Lower leg skin (tissue), 4 donors: Measurements from ENCODE around the gene SORCS1. TPM values are rescaled to one million over a fixed set of nuclear protein-coding genes. Genes with fewer than 3 reads are reported as not detected.

Source experiments
- DNase-seq, 2 donors: peaks; one replicate each; pipeline ENCODE4 v3.0.0-alpha.2; 2019; ENCODE audit warnings: low spot score in 2 of 2
- H3K4me3 ChIP-seq: fragments of 200-600 bp; sonication (generic); 2 replicates; pipeline ENCODE4 v1.5.1; 2017; ENCODE audit warnings: mild to moderate bottlenecking, low read depth; ENCODE audit not compliant: poor library complexity, severe bottlenecking
- CTCF ChIP-seq, 3 donors: fragments of 450-650 bp; IDR thresholded peaks; one replicate each; pipeline ENCODE4 v1.5.1; 2016; ENCODE audit warnings: antibody characterized with exemption in 3 of 3, mild to moderate bottlenecking in 3 of 3, moderate library complexity in 2 of 3
- POLR2A ChIP-seq, 2 donors: fragments of 450-650 bp; IDR thresholded peaks; one replicate each; pipeline ENCODE4 v1.6.1; 2016 to 2017; ENCODE audit warnings: antibody characterized with exemption in 2 of 2, mild to moderate bottlenecking in 1 of 2, moderate library complexity in 1 of 2
- WGBS, 2 donors: methylation state at CpG; one replicate each; pipeline ENCODE4 v1.1.5; 2018; 5-methylcytosine and 5-hydroxymethylcytosine counted together
- intact Hi-C: fragments of 100-400 bp; cut with DNase I; formaldehyde crosslinking; loops from one replicate; pipeline ENCODE4 v1.15.0; 2023; ENCODE audit warnings: low total_unique reads
- total RNA-seq, 4 donors: library from RNA; depleted of rRNA; stranded (reverse); fragments of >200 nt; gene quantifications; one replicate each; pipeline ENCODE4 v1.1.0, GENCODE V29; 2016

SORCS1 gene
- total RNA-seq, 4 donors from 2014 or later: 2.2 to 5.3 (median 2.9) TPM

GRCh38 chr10:106957823-106958588 is 206.5 kb downstream of the SORCS1 start:
- TF ChIP-seq CTCF (IDR thresholded peaks at IDR 0.05) (no peak), POLR2A (IDR thresholded peaks at IDR 0.05) (no peak)
- intact Hi-C loops: no loop called here
- 60 to 63% methylated on average over 12 of the region's 12 CpGs for WGBS, 2 donors
- no peak overlapping the region for H3K4me3 ChIP-seq
- no peak for DNase-seq

DNA sequence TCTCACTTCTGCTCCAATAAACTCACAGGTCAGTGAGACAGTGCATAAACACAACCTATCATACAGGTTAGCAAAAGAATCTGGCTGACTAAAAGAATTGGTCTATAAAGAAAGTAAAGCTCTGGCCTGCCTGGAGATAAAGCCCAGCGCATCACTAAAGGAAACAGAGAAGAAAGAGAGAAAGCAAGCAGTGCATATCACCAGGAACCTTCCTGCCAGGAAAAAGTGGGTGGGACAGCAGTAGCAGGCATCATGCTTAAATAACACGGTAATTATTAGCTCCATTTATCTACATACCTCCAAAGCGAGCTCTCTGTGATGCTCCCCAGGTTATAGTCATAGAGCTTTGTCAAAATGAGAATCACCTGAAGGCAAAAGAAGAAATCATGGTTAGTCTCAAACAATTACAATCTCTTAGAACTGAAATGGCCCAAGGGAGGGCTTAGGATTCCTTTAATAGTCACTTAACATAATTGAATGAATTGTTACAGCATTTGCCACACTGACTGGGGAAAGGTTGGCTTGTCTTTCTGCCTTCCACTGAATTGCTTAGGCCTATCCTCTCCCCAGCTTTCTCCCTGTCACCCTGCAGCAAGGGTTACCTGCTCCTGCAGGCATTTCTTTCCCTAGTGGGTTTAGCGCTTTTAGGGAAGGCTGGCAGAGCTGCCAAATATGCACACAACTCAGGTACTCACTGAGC is 208.1 kb downstream of the SORCS1 start:
- 70 to 74% methylated on average over 4 of the region's 4 CpGs for WGBS, 2 donors
- intact Hi-C loops: no loop called here
- H3K4me3 ChIP-seq: no peak overlapping the region
- no peak for DNase-seq
- TF ChIP-seq CTCF (IDR thresholded peaks at IDR 0.05): no peak
- no peak for TF ChIP-seq POLR2A (IDR thresholded peaks at IDR 0.05)

DNA sequence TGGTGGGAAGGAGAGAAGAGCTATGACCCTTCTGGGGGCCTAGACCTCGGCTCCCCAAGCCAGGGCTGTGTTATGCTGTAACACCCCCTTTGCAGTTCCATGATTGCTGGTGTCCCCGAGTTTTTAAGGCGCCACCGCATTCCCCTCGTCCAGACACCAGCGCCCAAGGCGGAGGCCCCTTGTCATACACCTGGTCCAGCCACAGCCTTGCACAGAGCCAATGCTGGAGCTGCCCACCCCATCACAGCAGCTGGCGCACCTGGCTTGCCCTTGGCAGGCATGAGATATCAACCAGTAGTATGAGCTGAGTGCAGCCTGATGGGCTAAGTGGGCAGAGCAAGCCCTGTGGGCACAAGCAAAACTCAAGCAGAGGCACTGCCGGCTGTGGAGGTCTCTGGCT is 209.4 kb downstream of the SORCS1 start:
- DNase-seq: no peak
- no peak overlapping the region for H3K4me3 ChIP-seq
- intact Hi-C loops: no loop called here
- 87 to 97% methylated on average over 9 of the region's 9 CpGs for WGBS, 2 donors
- TF ChIP-seq CTCF (IDR thresholded peaks at IDR 0.05) (no peak), POLR2A (IDR thresholded peaks at IDR 0.05) (no peak)

DNA sequence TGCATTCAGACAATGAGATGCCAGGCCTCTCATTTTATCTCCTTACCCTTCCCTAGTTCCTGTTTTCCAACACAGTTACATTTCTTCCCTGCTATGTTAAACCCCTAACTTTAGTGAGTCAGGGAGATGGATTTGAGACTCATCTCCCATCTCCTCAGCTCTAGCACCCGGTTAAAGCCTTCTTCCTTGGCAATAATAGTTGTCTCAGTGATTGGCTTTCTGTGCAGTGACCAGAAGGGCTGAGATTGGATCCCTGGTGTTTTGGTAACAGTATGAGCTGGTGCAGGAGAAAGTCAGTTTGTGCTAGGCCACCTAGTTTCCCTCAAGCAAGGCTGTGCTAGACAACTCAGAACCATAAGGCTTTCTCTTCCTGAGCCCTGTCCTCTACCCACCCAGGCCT is 212.5 kb downstream of the SORCS1 start:
- no peak for DNase-seq
- intact Hi-C loops: no loop called here
- TF ChIP-seq CTCF (IDR thresholded peaks at IDR 0.05) (no peak), POLR2A (IDR thresholded peaks at IDR 0.05) (no peak)
- WGBS, 2 donors: 83 to 91% methylated on average over 1 of the region's 1 CpG
- no peak overlapping the region for H3K4me3 ChIP-seq

GRCh38 chr10:106949680-106950478 is 214.6 kb downstream of the SORCS1 start:
- 57 to 64% methylated on average over 5 of the region's 5 CpGs for WGBS, 2 donors
- no peak overlapping the region for H3K4me3 ChIP-seq
- TF ChIP-seq POLR2A (IDR thresholded peaks at IDR 0.05) (no peak), CTCF (IDR thresholded peaks at IDR 0.05) (no peak)
- no peak for DNase-seq
- intact Hi-C loops: no loop called here
